H1 (cell line): ENCODE measurements around the gene CCDC47. TPM values are rescaled to one million over a fixed set of nuclear protein-coding genes. Genes with fewer than 3 reads are reported as not detected.

Source experiments
- CTCF ChIA-PET: fragments of 300-600 bp; sonication (Branson Sonifier 250); formaldehyde crosslinking; loops from one replicate; lab custom pipeline; 2021; ENCODE audit not compliant: partially characterized antibody; lab: Charles Lee
- POLR2A ChIA-PET: fragments of 300-600 bp; sonication (Branson Sonifier 250); formaldehyde crosslinking; loops from one replicate; lab custom pipeline; 2021; ENCODE audit warnings: inconsistent platforms; ENCODE audit not compliant: partially characterized antibody; lab: Charles Lee
- DNase-seq, 2 experiments: peaks; one replicate each; pipeline versions ENCODE4 v3.0.0 to v3.0.0-alpha.2; 2010 to 2022; ENCODE audit warnings: low spot score in 2 of 2, low read depth in 1 of 2, mixed read lengths in 1 of 2
- FAIRE-seq: peaks from 2 replicates; lab custom pipeline; 2011; peaks lifted over from hg19 to GRCh38; lab: Jason Lieb, UNC
- H2AFZ ChIP-seq: 2 replicates; pipeline ENCODE4 v1.8.1; 2012; ENCODE audit warnings: low read length, inconsistent platforms
- H2AK5ac ChIP-seq: 2 replicates; pipeline ENCODE4 v1.6.1; 2013; ENCODE audit warnings: low read depth, low read length
- H2BK120ac ChIP-seq: replicated peaks from 2 replicates; pipeline ENCODE3; 2013; ENCODE audit warnings: low read depth, low read length, inconsistent platforms
- H2BK12ac ChIP-seq: 2 replicates; pipeline ENCODE4 v1.6.1; 2013; ENCODE audit warnings: low read depth, low read length
- H2BK15ac ChIP-seq: 2 replicates; pipeline ENCODE4 v1.6.1; 2013; ENCODE audit warnings: low read length
- H2BK20ac ChIP-seq: 2 replicates; pipeline ENCODE4 v1.6.1; 2013; ENCODE audit warnings: low read length
- H2BK5ac ChIP-seq: 2 replicates; pipeline ENCODE4 v1.6.1; 2013; ENCODE audit warnings: low read depth, low read length
- H3K14ac ChIP-seq: 2 replicates; pipeline ENCODE4 v1.6.1; 2013; ENCODE audit warnings: inconsistent platforms; ENCODE audit not compliant: insufficient read length
- H3K18ac ChIP-seq: 2 replicates; pipeline ENCODE4 v1.6.1; 2013; ENCODE audit warnings: low read length; ENCODE audit errors: extremely low read depth
- H3K23ac ChIP-seq: 2 replicates; pipeline ENCODE4 v1.6.1; 2013; ENCODE audit warnings: inconsistent platforms; ENCODE audit not compliant: insufficient read length
- H3K23me2 ChIP-seq: 2 replicates; pipeline ENCODE4 v1.6.1; 2013; ENCODE audit warnings: low read depth, low read length
- H3K27ac ChIP-seq: 2 replicates; pipeline ENCODE4 v1.6.1; 2011; ENCODE audit warnings: low read depth, low read length, inconsistent platforms
- H3K27me3 ChIP-seq, 4 experiments: replicated peaks in 1 of 4; 1 replicate in 1 of 4; 2 replicates in 3 of 4; pipeline versions ENCODE4 v1.6.1 to v1.8.1; 2011 to 2013; ENCODE audit warnings: low read length in 3 of 4, mild to moderate bottlenecking in 3 of 4, inconsistent platforms in 2 of 4, mixed read lengths in 2 of 4, moderate library complexity in 1 of 4; ENCODE audit not compliant: control insufficient read depth in 3 of 4, insufficient read depth in 3 of 4; ENCODE audit errors: extremely low read depth in 1 of 4
- H3K36me3 ChIP-seq, 4 experiments: 2 replicates each; pipeline versions ENCODE4 v1.6.1 to v1.8.1; 2011 to 2013; ENCODE audit warnings: mild to moderate bottlenecking in 4 of 4, low read length in 3 of 4, moderate library complexity in 2 of 4, control low read depth in 1 of 4, inconsistent platforms in 1 of 4; ENCODE audit not compliant: insufficient read depth in 4 of 4, control insufficient read depth in 2 of 4
- H3K4ac ChIP-seq: replicated peaks from 2 replicates; pipeline ENCODE3; 2013; ENCODE audit warnings: low read length, low read depth, mixed read lengths, inconsistent platforms; ENCODE audit not compliant: insufficient read length
- H3K4me1 ChIP-seq, 4 experiments: replicated peaks in 1 of 4; 1 replicate in 1 of 4; 2 replicates in 3 of 4; pipeline versions ENCODE4 v1.6.1 to v1.8.1; 2011 to 2013; ENCODE audit warnings: low read length in 3 of 4, inconsistent platforms in 2 of 4, mixed read lengths in 1 of 4; ENCODE audit not compliant: insufficient read depth in 4 of 4, control insufficient read depth in 3 of 4
- H3K4me2 ChIP-seq, 2 experiments: 2 replicates each; pipeline versions ENCODE4 v1.6.1 to v1.8.1; 2011 to 2013; ENCODE audit warnings: low read depth in 2 of 2, low read length in 2 of 2, control low read depth in 1 of 2, inconsistent platforms in 1 of 2, mild to moderate bottlenecking in 1 of 2; ENCODE audit not compliant: insufficient read depth in 1 of 2
- H3K4me3 ChIP-seq, 4 experiments: fragments of 200-600, 300-600 bp in 1 of 4; sonication (generic), shearing (Covaris generic), sonication (Bioruptor Twin) in 1 of 4; 2 replicates each; pipeline versions ENCODE4 v1.5.1 to v1.8.1; 2011 to 2016; ENCODE audit warnings: low read length in 4 of 4, low read depth in 3 of 4, control low read depth in 2 of 4, inconsistent platforms in 2 of 4, mild to moderate bottlenecking in 2 of 4, mixed read lengths in 1 of 4, moderate library complexity in 1 of 4; ENCODE audit not compliant: insufficient read depth in 2 of 4; ENCODE audit errors: extremely low read depth in 1 of 4
- H3K56ac ChIP-seq: replicated peaks from 2 replicates; pipeline ENCODE3; 2013; ENCODE audit warnings: low read depth, mild to moderate bottlenecking, mixed read lengths, low read length, inconsistent platforms; ENCODE audit not compliant: insufficient read length
- H3K79me1 ChIP-seq: 2 replicates; pipeline ENCODE4 v1.6.1; 2013; ENCODE audit warnings: low read depth, low read length, control low read depth
- H3K79me2 ChIP-seq, 2 experiments: 2 replicates each; pipeline versions ENCODE4 v1.6.1 to v1.8.1; 2012 to 2013; ENCODE audit warnings: low read length in 2 of 2, mild to moderate bottlenecking in 2 of 2, inconsistent platforms in 1 of 2; ENCODE audit not compliant: insufficient read depth in 2 of 2, control insufficient read depth in 1 of 2
- H3K9ac ChIP-seq, 4 experiments: replicated peaks in 1 of 4; 1 replicate in 1 of 4; 2 replicates in 3 of 4; pipeline versions ENCODE4 v1.6.1 to v1.8.1; 2011 to 2013; ENCODE audit warnings: low read depth in 3 of 4, low read length in 3 of 4, control low read depth in 2 of 4, mild to moderate bottlenecking in 2 of 4, moderate library complexity in 2 of 4, inconsistent platforms in 1 of 4; ENCODE audit errors: extremely low read depth in 1 of 4
- H3K9me3 ChIP-seq, 2 experiments: 2 replicates each; pipeline versions ENCODE4 v1.6.1 to v1.8.1; 2012 to 2013; ENCODE audit warnings: mild to moderate bottlenecking in 2 of 2, moderate library complexity in 2 of 2, control low read depth in 1 of 2, inconsistent platforms in 1 of 2, low read depth in 1 of 2, low read length in 1 of 2, mixed read lengths in 1 of 2; ENCODE audit not compliant: insufficient read depth in 2 of 2
- H4K20me1 ChIP-seq, 2 experiments: replicated peaks in 1 of 2; 2 replicates each; pipeline versions ENCODE3 to v1.8.1; 2011 to 2013; ENCODE audit warnings: inconsistent platforms in 2 of 2, low read length in 2 of 2, mild to moderate bottlenecking in 1 of 2; ENCODE audit not compliant: insufficient read depth in 2 of 2, control insufficient read depth in 1 of 2
- H4K5ac ChIP-seq: 2 replicates; pipeline ENCODE4 v1.6.1; 2013; ENCODE audit warnings: low read length, low read depth, mixed read lengths, inconsistent platforms; ENCODE audit not compliant: insufficient read length
- H4K8ac ChIP-seq: 2 replicates; pipeline ENCODE4 v1.8.0; 2013; ENCODE audit warnings: mild to moderate bottlenecking, moderate library complexity, low read length, inconsistent platforms; ENCODE audit not compliant: insufficient read depth; ENCODE audit errors: extremely low read depth
- H4K91ac ChIP-seq: replicated peaks from 2 replicates; pipeline ENCODE3; 2013; ENCODE audit warnings: low read length, mixed read lengths, inconsistent platforms; ENCODE audit not compliant: insufficient read length
- CBX8 ChIP-seq: fragments of 300-800, 300-1000 bp; sonication (generic); IDR thresholded peaks from 2 replicates; pipeline ENCODE4 v1.7.1; 2016; ENCODE audit warnings: low read depth, low read length, borderline replicate concordance
- EGR1 ChIP-seq: IDR thresholded peaks from 2 replicates; pipeline ENCODE4 v1.6.1; 2011; ENCODE audit warnings: low read depth, low read length, borderline replicate concordance
- HDAC2 ChIP-seq, 2 experiments: fragments of 300-600 bp in 1 of 2; sonication (generic) in 1 of 2; IDR thresholded peaks; 2 replicates each; pipeline ENCODE4 v1.6.1; 2011 to 2012; ENCODE audit warnings: low read depth in 2 of 2, low read length in 2 of 2, mild to moderate bottlenecking in 2 of 2, moderate library complexity in 2 of 2, borderline replicate concordance in 1 of 2, inconsistent platforms in 1 of 2
- POLR2AphosphoS5 ChIP-seq: IDR thresholded peaks from 2 replicates; pipeline ENCODE4 v1.6.1; 2011; ENCODE audit warnings: low read depth, low read length
- SIX5 ChIP-seq: IDR thresholded peaks from 2 replicates; pipeline ENCODE4 v1.6.1; 2011; ENCODE audit warnings: mild to moderate bottlenecking, low read depth, low read length
- TBP ChIP-seq: IDR thresholded peaks from 2 replicates; pipeline ENCODE4 v1.6.1; 2011; ENCODE audit warnings: low read depth, low read length, improper control_type of control experiment
- WGBS, 2 experiments: shearing (Covaris generic) in 1 of 2; methylation state at CpG; one replicate each; pipeline versions ENCODE4 v1.1.6 to v1.1.7; 2013 to 2015; ENCODE audit warnings: low lambda C conversion rate in 2 of 2, mixed read lengths in 2 of 2, inconsistent platforms in 1 of 2, low coverage in 1 of 2, missing lambda C conversion rate in 1 of 2; ENCODE audit not compliant: insufficient replicate concordance in 2 of 2, insufficient coverage in 1 of 2, insufficient read length in 1 of 2; ENCODE audit errors: extremely low coverage in 1 of 2, missing lambda C conversion rate in 1 of 2; 5-methylcytosine and 5-hydroxymethylcytosine counted together
- polyA plus RNA-seq, 7 experiments: library from polyadenylated mRNA; depleted of rRNA in 3 of 7; stranded (reverse) in 5 of 7; unstranded in 2 of 7; fragments of >200 nt in 5 of 7; fragments of 200-250 nt in 2 of 7; gene quantifications; 1 replicate in 5 of 7; 2 replicates in 1 of 7; 4 replicates in 1 of 7; pipeline versions ENCODE4 v1.2.1 to v1.2.3, GENCODE V29; 2011 to 2013; ENCODE audit warnings: missing spikeins in 2 of 7, mixed read lengths in 2 of 7
- total RNA-seq: library from RNA; stranded (reverse); fragmentation: NEBNext Ultra II Directional; extraction: Animal tissue kit (Norgen Biotek cat#: 25700); gene quantifications from 2 replicates; pipeline ENCODE4 v1.2.1, GENCODE V29; 2021
- TF ChIP-seq, protein P1 (sequence below), 3 experiments: IDR thresholded peaks; 1 replicate in 2 of 3; 2 replicates in 1 of 3; pipeline versions ENCODE4 v1.5.1 to v1.6.1; 2011; ENCODE audit warnings: low read length in 3 of 3, mild to moderate bottlenecking in 3 of 3, inconsistent platforms in 2 of 3, low read depth in 1 of 3, moderate library complexity in 1 of 3; ENCODE audit not compliant: insufficient read depth in 1 of 3; ENCODE audit errors: control extremely low read depth in 1 of 3

CCDC47 gene
- total and polyA plus RNA-seq, 2 of the 8 experiments (the other 6 are each of a cell fraction or from before 2014, with no cell fraction given) = 21.2 to 83.1 TPM

DNA sequence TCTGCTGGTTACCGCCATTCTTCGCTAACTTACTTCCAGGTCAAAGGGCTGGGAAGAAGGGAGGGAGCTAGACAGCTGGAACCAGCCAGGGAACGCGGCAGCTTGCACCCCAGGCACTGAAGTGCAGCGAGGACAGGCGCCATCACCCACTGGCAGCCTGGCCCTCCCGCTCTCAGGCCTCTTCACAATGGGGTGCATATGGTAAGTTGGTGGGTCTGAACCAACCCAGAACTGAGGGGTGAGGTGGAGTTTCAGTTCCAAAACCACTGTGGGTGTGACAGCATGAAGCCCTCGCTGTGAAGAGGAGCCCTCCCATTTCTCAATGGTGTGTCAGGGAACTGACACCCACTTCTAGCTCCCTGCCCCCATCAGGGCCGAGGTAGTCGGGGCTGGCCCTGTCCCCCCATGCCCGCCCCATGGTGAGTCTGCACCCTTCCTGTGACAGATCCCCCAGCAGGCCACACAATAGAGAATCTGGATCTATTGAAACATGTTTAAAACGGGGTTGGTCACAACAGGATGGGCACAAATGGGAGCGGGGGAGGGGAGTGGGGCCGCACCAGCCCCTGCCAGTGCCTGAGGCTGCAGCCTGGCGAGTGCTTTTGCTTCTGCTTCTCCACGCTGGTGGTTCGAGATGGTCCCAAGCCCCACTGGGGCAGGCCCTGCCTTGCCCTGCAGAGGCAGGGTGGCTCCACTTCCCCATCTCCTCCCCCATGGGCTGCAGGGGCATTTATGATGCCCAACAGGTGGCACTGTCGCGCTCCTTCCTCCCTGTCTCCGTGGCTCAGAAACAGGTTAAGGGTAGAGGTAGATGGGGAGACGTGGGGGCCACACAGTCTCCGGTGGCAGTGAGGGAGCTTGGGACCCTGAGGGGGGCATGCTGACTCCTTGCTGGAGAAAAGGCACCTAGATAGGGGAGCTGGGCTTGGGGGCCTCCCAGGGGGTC is 75.8 kb downstream of the CCDC47 start:
- H3K23me2 ChIP-seq = peaks cover 16% of the 10 kb centered on the region; the same call in 1 of the 2 replicates
- no peak overlapping the region for H4K5ac ChIP-seq
- ChIA-PET POLR2A (interaction anchor here (0.9 to 3.2 kb wide), 12 partner anchors 9 to 251 kb away, joined by 3 to 21 read pairs (median 4); partner anchors contain the start of genes DDX42 and MAP3K3), CTCF (interaction anchor here (0.6 to 7.3 kb wide), 33 partner anchors 8 to 272 kb away, joined by 3 to 65 read pairs (median 4); partner anchors contain the start of genes CCDC47 and DDX42)
- 88% methylated on average over 15 of the region's 22 CpGs; no CpG with 5 or more reads in 1 of the 2 experiments for WGBS, 2 experiments
- H3K23ac ChIP-seq = no peak overlapping the region
- H4K20me1 ChIP-seq = peaks cover 3 to 6% of the 10 kb centered on the region in 2 experiments
- no peak overlapping the region for H3K14ac ChIP-seq
- H3K79me2 ChIP-seq = no peaks in the 10 kb centered on the region
- no peaks in the 10 kb centered on the region for H3K9me3 ChIP-seq
- H3K56ac ChIP-seq = no peak overlapping the region
- H2BK15ac ChIP-seq = no peak overlapping the region
- peak overlapping the region in 1 of 4 experiments; percentile 83; a peak in 2 of 8 replicates for H3K4me3 ChIP-seq
- peak overlapping the region; percentile 18; the same call in 1 of the 2 replicates for H2BK5ac ChIP-seq
- H3K4me2 ChIP-seq = peak overlapping the region; percentile 76 to 84; a peak in 3 of 4 replicates
- no peak overlapping the region; the same call in 1 of the 2 replicates for H3K18ac ChIP-seq
- no peak overlapping the region for H4K91ac ChIP-seq
- H2AFZ ChIP-seq = no peak overlapping the region
- no peak overlapping the region for H3K4ac ChIP-seq
- H2BK12ac ChIP-seq = no peak overlapping the region
- FAIRE-seq = no peak
- peak in 1 of 2 experiments; percentile 82 for DNase-seq
- H2BK20ac ChIP-seq = no peak overlapping the region
- peaks cover 3 to 25% (median 17%) of the 10 kb centered on the region in 4 experiments; a peak in 6 of 7 replicates for H3K4me1 ChIP-seq
- H3K27ac ChIP-seq = no peak overlapping the region
- H3K36me3 ChIP-seq = peaks cover 0 to 6% (median 0%) of the 10 kb centered on the region in 4 experiments; a peak in 1 of 8 replicates
- no peaks in the 10 kb centered on the region for H3K79me1 ChIP-seq
- no peak overlapping the region for H3K9ac ChIP-seq
- peak overlapping the region; percentile 29; the same call in 1 of the 2 replicates for H2AK5ac ChIP-seq
- H4K8ac ChIP-seq = no peak overlapping the region; the same call in 1 of the 2 replicates
- H2BK120ac ChIP-seq = no peak overlapping the region
- H3K27me3 ChIP-seq = peaks cover 0 to 5% (median 0%) of the 10 kb centered on the region in 4 experiments; a peak in 3 of 7 replicates
- no peak for TF ChIP-seq SIX5
- TF ChIP-seq CBX8 = no peak
- TF ChIP-seq POLR2AphosphoS5 = peak; percentile 49
- no peak for TF ChIP-seq HDAC2 (IDR thresholded peaks at IDR 0.05; ENCODE audit: borderline replicate concordance in 1 of 2, low read depth in 2 of 2, low read length in 2 of 2)
- no peak for TF ChIP-seq TBP
- no peak for TF ChIP-seq EGR1
- TF ChIP-seq, protein P1, sequence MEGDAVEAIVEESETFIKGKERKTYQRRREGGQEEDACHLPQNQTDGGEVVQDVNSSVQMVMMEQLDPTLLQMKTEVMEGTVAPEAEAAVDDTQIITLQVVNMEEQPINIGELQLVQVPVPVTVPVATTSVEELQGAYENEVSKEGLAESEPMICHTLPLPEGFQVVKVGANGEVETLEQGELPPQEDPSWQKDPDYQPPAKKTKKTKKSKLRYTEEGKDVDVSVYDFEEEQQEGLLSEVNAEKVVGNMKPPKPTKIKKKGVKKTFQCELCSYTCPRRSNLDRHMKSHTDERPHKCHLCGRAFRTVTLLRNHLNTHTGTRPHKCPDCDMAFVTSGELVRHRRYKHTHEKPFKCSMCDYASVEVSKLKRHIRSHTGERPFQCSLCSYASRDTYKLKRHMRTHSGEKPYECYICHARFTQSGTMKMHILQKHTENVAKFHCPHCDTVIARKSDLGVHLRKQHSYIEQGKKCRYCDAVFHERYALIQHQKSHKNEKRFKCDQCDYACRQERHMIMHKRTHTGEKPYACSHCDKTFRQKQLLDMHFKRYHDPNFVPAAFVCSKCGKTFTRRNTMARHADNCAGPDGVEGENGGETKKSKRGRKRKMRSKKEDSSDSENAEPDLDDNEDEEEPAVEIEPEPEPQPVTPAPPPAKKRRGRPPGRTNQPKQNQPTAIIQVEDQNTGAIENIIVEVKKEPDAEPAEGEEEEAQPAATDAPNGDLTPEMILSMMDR (IDR thresholded peaks at IDR 0.05; ENCODE audit: control extremely low read depth in 1 of 3, insufficient read depth in 1 of 3, low read depth in 1 of 3, low read length in 3 of 3) = peak; percentile 76 to 82 (median 76)
